Muscle of back (tissue), 11 donors: ENCODE results near the gene MYO3B. TPM values are rescaled to one million over a fixed set of nuclear protein-coding genes. Genes with fewer than 3 reads are reported as not detected.
"Not testable (repeated sequence)": the region's sequence is repeated elsewhere in the genome, so short reads cannot be mapped to it uniquely, and the experiment has no call there.

Experiments
- DNase-seq, 3 donors: peaks; one replicate each; pipeline versions ENCODE4 v3.0.0 to v3.0.0-alpha.2; 2013
- polyA plus RNA-seq, 10 donors: library from polyadenylated mRNA; unstranded; fragments of 120-200 nt; gene quantifications; one replicate each; pipeline ENCODE4 v1.2.1, GENCODE V29; 2013; ENCODE audit not compliant: insufficient read length in 10 of 10

Gene MYO3B
- polyA plus RNA-seq, 10 donors, result 0.07 to 1.1 (median 0.16) TPM

DNA sequence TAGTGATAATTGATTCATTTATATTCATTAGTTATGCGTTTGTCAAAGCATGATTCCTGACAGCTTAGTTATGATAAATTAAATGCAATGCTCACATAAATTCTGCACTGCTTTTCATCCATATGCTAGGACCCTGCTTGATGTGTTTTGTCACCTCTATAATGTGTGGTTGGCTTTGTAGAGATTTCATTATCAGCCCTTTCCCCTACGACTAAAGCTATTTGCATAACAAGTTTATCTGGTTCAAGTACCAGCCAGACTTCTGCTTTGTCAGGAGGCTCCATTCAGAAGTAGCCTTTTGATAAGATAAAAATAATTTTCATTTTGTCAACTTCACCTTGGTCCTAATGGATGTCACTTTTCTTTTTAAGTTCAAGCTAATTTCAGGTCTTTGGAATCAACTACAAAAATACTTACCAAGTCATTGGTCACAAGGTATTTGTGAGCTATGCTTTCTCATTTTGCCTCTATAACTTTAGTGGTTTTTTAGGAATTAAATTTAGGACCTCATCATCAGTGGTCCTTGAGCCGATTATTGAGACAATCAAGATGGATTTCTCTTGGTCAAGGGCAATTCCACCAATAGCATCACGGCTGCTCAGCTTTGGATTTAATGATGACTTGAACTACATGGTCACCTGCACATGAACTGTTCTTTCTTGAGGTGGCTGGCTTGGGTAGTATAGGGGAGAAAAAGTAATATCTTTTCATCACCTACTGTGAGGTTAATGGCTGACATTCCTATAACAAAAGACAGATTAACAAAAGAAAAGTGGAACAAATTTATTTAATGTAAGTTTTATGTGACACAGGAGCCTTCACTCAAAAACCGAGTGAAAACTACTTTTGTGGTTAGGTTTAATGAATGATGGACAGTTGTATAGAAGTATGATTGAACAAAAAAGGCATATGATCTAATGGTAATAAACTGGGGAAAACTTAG, 162.1 kb downstream of the MYO3B start:
- DNase-seq, result no peak

DNA sequence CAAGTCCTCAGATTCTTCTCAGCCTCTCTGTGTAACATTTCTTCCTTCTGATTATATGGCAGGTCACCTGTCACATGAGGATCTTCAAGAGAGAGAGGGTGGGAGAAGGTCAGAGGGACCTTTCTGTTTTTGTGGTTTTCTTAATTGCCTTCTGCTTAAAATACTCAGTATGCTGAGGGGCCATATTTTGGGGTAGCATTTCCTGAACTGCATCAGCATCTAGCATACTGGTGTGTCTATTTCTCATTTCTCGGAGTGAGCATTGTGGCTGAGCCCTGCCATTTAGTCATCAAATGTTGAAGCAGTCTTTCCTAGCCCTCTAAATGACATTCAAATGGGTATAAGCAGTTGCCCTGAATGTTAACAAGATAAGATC, 162.7 kb downstream of the MYO3B start:
- no peak for DNase-seq

DNA sequence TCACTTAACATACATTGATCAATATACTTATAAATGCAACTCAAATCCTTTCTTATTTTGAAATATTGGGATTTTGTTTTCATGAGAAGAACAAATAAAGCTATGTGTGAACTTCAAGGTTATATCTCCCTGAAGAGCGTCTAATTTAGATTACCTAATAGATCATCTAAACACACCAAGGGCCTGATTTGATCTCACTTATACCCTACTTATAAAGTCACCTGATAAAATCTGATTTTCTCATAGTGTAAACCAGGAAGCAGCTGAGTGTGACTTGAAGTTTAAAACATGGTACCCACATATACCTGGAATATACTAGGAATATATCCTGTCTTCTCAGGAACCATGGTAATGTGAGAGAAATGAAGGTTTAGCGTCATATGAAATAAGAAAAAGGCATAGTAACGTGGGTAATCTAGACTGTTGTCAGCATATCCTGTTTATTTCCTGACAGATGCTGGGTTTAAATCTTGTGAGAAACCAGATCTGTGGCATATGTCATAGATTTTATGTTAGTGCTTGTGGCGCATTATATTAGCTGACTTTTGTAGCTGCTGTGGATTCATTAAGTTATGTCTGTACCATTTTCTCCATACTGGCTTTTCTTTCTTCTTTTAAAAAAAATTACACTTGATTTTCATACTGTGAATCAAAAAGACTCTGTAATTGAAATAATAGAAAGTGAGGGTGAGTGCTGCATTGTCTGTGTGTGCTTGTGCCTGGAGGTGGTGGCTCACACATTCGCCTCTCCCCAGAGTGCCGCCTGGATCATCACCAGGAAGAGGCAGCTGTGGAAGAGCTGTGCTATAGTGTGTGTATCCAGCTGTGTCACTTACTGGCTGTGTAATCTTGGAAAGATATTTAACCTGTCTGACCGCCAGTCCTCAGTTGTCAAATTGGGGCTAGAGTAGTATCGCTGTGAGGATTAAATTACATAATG, 164.0 kb downstream of the MYO3B start:
- DNase-seq, result peak in 1 of 3 donors; percentile 27

DNA sequence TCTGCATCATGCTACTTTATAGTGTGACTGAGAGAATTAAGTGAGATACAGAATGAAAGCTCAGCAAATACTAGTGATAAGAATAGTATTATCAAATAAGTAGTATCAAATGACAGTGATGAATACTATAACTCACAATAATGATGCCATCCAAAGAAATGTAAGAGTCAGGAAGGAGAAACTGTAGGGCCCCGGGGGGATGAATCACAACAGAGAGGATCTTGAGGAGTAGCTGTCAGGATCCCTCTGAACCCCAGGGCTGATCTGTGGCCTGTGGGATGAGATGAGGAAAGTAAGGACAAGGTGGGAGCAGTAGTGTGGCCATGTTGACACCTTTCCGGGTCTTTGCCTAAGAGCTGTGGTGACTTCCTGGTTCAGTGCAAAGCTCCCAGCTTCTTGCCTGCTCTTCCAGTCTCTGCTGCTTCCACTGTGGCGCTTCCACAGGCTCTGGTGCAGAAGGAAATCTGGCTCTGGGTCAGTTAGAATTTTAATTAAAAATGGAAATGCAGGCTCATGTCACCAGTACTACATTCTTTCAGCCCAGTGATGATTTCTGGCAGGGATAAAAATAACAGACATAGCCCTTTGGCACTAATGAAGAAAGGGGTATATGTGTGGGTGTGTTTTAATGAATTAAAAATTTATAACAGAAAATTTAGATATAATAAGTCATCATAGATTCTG, 166.9 kb downstream of the MYO3B start:
- DNase-seq, result no peak

DNA sequence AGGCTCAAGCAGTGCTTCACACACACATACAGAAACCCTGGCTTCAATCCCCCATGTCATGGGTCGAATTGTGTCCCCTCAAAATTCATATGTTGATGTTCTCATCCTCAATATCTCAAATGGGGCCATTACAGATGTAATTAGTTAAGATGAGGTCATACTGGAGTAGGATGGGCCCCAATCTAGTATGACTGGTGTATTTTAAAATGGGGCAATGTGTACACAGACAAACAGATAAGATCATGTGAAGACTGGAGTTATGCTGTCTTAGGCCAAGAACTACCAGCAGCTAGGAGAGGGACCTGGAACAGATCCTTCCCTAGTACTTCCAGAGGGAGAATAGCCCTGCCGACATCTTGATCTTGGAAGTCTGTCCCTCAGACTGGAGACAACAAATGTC, 167.7 kb downstream of the MYO3B start:
- DNase-seq, result no peak

DNA sequence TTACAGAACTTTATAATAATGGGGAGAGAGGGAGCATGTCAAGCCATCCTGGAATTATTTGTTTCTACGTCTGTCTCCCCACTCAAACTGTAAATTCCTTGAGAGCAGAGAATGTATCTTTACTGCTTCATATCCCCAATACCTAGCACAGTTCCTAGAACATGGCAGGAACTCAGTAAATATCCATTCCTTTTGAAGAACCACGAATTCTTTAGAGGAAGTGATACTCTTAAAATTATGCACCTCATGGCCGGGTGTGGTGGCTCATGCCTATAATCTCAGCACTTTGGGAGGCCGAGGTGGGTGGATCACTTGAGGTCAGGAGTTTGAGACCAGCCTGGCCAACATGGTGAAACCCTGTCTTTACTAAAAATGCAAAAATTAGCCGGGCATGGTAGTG, 171.3 kb downstream of the MYO3B start:
- not testable (repeated sequence) for DNase-seq

DNA sequence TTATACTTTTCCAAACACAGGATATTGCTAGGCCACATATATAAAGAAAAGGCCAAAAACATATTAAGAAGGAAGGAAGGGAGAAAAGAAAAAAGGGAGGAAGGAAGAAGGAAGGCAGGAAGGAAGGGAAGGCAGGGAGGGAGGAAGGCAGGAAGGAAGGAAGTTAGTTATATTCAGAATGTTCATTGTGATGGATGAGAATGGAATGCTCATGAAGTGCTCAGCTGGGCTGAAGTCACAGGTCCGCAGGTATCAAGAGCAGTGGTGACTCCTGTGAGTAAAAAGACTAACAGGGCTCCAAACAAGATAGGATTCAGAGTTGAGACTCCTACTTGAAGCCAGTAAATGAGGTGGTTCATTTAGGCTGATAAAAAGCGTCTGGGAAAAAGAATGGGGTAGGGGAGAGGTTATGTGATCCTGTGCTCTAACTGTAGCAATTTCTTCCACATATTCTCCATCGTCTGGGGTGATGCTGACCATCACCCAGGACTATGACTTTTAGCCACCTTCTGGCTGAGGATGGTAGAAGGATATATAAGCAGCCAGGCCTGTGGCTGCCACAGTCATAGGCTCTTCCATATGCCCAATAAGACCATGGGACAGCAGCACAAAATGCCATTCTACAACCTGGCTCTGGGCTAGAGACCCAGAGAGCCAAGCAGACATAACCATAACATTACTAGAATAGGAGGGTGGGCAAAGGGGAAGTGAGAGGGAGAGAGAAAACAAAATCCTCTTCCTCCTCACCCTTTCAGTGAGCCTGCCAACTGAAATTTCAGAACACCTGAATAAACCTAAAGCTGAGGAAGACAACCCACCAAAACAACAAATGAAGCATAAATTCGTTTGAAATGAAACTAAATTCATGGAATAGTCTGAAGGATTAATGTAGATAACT, 173.2 kb downstream of the MYO3B start:
- no peak for DNase-seq

DNA sequence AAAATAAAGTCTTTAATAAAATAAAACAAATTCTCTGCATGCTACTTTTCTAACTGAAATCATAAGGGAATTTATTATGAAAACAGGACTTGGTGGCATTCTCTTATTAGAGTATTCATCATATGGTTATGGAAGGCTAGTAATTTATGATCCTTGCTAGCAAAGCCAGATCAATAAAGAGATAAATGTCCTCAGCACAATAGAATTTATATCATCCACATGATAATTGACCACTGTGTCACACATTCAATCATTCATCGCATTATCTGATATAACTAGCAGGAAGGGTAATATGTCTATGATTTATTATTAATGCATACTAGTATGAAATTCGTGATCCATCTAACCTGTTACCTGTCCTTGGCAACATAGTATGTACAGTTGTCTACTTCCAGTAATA, 175.8 kb downstream of the MYO3B start:
- DNase-seq, result no peak

DNA sequence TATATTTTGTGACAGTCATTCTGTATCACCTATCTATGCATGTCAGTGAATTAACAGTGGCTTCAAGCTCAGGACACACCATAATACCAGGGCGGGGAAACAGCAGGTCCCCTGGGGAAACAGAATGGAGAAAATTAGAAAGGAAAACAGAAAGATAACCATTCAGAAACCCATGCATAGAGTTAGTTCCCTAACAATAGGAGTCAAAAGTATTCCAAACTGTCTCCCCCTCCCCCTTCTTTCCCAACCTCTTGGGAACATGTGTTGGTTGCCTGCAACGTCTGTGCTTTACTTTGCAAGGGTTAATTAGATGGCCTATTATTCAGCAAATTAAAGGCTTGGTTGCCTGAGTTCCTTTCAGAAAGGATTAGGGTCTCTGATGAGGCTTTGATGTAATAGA, 176.4 kb downstream of the MYO3B start:
- DNase-seq, result no peak

DNA sequence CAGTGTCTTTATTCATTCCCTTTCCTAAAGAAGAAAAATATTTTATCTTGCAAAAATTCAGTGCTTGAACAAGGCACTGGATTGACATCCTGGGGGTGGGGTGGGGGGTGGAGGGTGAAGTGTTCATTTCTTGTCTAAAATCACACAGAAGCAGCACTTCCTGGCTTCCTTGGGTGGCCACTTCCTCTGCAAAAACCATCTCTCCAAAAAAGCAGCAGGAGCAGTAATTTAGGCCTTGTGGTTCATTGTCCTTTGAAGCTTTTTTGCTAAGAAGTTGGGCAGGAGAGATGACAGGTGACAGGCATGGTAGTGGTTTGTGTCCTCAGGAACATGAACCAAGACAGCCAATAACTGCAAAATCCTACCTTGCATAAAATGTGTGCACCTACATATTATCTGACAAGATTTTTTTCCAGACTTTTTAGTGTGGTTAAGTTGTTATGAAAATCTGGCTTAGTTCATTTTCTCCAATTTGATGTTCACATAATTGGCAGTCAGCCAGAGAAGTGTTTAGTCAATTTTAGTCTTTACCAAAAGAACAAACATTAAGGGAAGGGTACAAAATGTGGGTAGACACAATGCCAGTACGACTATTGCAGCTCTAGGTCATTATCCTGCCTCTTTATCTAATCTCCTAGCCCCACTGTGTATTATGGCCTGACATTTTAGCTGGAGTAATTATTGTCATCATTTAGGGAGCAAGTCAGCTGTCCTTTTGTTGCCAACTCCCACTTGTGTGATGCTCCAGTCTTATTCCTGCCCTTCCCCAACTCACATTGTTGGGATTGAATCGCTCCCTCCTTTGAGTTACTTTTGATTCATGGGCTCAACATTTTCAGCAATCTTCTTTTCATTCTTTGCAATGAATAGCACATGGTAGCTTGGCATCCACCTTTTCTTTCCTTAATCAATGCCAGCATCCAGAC, 177.2 kb downstream of the MYO3B start:
- DNase-seq, result no peak

DNA sequence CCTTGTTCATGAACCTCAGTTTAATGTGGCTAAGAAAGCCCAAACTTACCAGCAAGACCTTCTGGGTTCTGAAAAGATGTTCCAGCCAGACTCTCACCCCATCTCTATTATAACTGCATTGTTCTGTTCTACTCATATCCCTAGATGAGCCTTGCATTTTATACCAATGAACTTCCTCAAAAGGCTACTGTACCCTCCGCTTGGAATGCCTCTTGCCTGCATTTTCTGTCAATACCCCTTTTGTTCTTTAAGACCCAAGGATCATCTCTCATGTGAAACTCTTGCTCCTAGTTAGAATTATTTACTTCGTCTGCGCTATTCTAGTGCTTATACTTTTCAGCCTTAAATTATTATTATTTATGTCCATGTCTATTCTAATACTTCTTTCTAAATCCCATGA, 181.5 kb downstream of the MYO3B start:
- DNase-seq, result no peak

DNA sequence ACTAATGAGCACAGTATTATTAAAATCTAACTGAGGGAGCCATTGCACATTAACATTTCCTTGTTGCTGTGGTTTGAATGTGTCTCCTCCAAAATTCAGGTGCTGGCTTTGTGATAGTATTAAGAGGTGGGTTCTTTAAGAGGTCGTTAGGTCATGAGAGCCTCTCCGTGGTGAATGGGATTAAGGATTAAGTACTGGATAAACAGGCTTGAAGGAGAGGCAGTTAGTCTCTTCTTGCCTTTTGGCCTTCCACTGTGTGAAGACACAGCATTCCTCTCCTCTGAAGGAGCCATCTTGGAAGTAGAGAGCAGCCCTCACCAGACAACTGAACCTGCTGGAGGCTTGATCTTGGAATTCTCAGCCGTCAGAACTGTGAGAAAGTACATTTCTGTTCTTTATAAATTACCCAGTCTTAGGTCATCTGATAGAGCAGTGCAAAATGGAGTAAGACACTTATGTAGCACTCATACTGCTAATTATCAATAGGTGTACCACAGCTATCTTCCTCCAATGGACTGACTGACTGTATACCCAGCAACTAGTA, 182.7 kb downstream of the MYO3B start:
- no peak for DNase-seq

DNA sequence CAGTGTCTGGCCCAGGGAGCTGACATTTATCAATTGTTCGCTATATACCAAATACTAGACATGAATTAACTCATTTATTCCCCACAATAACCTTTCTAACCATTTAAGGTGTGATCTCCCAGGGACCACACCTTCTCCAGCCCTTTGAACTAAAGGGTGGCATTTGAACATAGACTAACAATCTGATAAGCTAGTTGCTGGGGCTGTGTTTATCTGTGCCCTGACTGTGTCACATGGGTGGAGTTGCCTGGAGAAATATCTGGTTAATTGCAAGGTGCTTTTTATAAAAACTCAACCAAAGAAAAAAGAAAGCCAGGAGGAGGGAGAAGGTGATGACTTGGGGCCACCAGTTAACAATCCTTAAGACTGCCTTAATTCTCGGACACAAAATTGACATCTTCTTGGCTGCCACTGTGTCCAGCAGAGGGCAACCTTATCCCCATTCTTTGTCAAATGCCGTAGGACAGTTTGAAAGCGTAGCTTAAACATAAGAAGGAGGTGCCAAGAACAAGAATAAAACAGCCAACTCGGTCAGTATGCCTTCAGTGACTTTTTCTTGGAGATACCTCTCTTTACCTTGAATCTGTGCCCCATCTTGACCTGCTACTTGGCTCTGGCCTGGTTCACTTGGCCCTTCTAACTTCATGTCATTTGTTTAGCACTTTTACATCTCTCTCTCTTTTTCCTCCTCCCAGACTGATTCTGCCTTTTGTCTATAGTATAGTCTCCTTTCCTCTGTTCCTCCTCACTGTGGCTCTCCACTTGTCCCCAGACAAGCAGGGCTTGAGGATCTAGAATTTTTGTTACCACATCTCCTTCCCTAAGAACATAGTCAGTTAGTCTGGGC, 183.4 kb downstream of the MYO3B start:
- DNase-seq, result peak; percentile 17 to 42 (median 30)

DNA sequence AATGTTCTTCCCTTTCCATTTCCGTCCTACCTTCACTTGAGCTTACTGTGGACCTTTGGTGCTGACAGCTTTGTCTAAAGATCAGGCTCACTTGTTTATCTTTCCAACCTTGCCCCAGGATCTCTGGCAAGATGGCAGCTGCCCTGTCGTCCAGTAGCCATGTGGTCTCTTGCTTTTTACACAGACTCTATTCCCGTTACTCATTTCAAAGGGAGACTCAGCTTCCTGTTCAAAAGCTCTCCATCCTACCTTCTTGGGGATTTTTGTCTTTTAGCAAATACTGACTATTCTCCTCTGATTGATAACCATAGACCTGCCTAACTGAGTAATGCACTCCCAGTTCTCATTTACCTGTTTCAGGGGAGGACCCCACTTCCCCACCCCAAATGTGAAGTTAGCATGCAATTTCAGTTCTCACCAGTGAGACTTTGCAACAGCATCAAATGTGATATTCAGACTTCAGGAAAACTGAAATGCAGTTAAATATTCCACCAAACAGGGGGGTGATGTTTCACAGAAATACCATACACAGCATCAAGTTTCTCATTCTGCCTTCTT, 184.4 kb downstream of the MYO3B start:
- DNase-seq, result no peak

DNA sequence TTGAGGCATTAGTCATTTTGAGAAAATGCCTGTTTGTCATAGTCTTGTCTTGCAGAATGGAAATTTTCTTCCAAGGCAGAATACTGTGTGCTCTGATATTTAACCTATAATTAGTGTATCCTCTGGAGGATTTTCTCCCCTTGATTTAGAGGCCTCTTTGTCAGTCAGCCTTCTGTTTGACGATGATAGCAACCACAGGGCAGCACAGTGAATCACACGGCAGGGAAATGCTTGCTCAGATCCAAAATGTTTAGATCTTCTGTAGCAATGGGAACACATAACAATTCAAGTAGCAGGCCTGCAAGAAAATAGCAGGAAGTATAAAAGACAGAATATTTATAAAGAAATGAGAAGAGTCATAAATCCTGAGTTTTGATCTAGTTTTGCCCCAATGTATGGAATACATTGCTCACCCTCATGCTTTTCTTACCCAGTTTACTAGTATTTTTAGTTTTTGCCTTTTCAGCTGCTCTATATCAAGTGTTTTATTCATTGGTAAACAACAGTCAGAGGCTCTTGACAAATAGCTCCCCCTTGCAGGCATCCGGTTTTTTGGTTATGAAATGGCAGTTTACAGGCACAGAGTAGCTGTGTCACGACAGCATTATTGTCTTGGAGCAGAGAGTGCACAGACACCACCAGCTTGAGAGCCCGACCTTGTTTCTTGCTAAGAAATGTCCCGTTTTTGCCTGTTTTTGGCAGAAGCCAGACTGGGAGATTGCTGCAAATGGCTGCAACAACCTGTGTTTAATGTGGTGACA, 185.1 kb downstream of the MYO3B start:
- peak in 1 of 3 donors; percentile 60 for DNase-seq

DNA sequence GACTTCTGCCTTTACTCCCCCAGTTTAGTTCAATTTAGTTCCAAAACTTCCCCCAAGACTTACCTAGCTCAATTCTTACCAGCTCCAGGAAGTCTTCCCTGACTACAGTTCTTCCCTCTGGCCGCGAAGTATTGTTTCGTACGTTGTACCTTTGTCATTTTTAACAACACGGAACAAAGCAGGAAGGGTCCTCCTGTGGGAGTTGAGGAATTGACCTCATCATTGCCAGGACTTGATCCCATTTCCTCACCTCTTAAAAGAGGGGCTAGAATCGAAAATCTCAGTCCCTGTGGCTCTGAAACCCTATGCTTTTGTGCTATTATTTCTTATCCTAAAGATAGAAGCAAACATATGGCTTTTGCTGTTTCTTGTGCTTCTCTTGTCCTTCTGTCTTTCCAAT, 187.1 kb downstream of the MYO3B start:
- no peak for DNase-seq

DNA sequence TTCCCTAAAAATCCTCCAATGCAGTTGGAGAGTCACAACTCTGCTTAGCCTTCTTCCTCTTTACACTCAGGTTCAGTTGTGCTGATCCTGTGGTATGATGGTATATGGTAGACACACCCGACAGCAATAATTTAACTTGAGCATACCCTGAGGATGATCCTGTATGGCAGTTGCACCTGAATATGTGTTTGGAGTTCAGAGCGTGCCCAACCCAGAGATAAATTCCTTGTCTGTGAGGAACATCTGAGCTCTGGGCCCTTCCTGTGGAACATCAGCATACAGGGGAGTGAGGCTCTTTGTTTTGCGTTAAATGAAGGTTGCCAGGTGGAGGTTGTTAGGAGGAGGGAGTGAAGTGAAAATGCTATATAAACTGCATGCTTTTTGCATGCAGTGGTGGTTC, 187.7 kb downstream of the MYO3B start:
- DNase-seq, result no peak
